Mesodermal cell (in vitro differentiated cells): ENCODE data around the gene RAB4B.
"Not testable (repeated sequence)": the region's sequence is repeated elsewhere in the genome, so short reads cannot be mapped to it uniquely, and the experiment has no call there.

ENCODE experiments used
- H3K27ac ChIP-seq: 2 replicates; pipeline ENCODE4 v1.7.0; 2013; ENCODE audit warnings: mild to moderate bottlenecking, low read depth, low read length, moderate library complexity; ENCODE audit not compliant: severe bottlenecking
- H3K36me3 ChIP-seq: 2 replicates; pipeline ENCODE4 v1.7.1; 2013; ENCODE audit warnings: mild to moderate bottlenecking, low read length, moderate library complexity; ENCODE audit not compliant: control insufficient read depth, insufficient read depth
- H3K4me1 ChIP-seq: one replicate; pipeline ENCODE4 v1.7.1; 2013; ENCODE audit warnings: mild to moderate bottlenecking, low read length; ENCODE audit not compliant: insufficient read depth, control insufficient read depth, poor library complexity, severe bottlenecking
- H3K4me3 ChIP-seq: 2 replicates; pipeline ENCODE4 v1.7.0; 2013; ENCODE audit warnings: low read length, control low read depth, mild to moderate bottlenecking; ENCODE audit not compliant: insufficient read depth, poor library complexity, severe bottlenecking; ENCODE audit errors: extremely low read depth
- H3K9me3 ChIP-seq: 2 replicates; pipeline ENCODE4 v1.7.1; 2013; ENCODE audit warnings: mild to moderate bottlenecking, low read length, moderate library complexity; ENCODE audit not compliant: control insufficient read depth
- WGBS, 2 experiments: methylation state at CpG; one replicate each; pipeline ENCODE4 v1.1.5; 2013; ENCODE audit warnings: missing lambda C conversion rate in 2 of 2; ENCODE audit not compliant: insufficient coverage in 2 of 2; 5-methylcytosine and 5-hydroxymethylcytosine counted together

Gene RAB4B

DNA sequence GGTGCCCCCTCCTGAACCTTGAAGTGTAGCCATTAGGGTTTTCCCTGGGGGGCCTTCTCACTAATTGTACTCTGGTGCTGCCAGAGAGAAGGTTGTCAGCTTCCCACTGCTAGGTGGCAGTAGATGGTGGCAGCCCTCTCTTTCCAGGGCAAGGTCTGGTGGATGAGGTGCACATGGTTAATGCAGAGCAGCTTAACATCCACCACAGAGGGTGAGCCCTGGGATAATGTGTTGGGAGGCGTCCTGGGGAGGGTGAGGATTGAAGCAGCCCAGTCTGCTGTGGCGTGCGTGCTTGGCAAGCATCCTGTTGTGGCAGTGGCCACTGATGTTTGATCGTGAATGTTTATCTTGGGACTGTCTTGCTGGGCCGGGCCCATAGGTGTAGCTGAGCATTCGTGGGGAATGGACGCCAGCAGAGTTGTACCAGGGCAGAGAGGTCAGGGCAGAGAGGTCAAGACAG lies 26.8 kb downstream of the RAB4B start:
- 93 to 99% methylated on average over 6 to 7 of the region's 7 CpGs for WGBS, 2 experiments
- no peak overlapping the region for H3K27ac ChIP-seq
- peaks cover 89% of the 10 kb centered on the region for H3K36me3 ChIP-seq
- H3K4me3 ChIP-seq, result no peak overlapping the region
- peaks cover 73% of the 10 kb centered on the region for H3K4me1 ChIP-seq
- H3K9me3 ChIP-seq, result no peaks in the 10 kb centered on the region

GRCh38 chr19:40805258-40805868 lies 27.3 kb downstream of the RAB4B start:
- Histone ChIP-seq H3K27ac (peak overlapping the region; percentile 81), H3K4me3 (no peak overlapping the region), H3K9me3 (no peaks in the 10 kb centered on the region), H3K36me3 (peaks cover 87% of the 10 kb centered on the region), H3K4me1 (peaks cover 72% of the 10 kb centered on the region)
- WGBS, 2 experiments, result 100% methylated on average over 1 to 2 of the region's 2 CpGs

GRCh38 chr19:40806423-40807146 lies 28.5 kb downstream of the RAB4B start:
- Histone ChIP-seq H3K4me3 (peak overlapping the region; percentile 14), H3K36me3 (peaks cover 74% of the 10 kb centered on the region), H3K4me1 (peaks cover 63% of the 10 kb centered on the region), H3K27ac (peak overlapping the region; percentile 81), H3K9me3 (no peaks in the 10 kb centered on the region)
- WGBS, 2 experiments, result 14 to 18% methylated on average over 13 to 16 of the region's 26 CpGs

- peaks cover 66% of the 10 kb centered on the region for H3K36me3 ChIP-seq
- no peak overlapping the region for H3K27ac ChIP-seq
- peaks cover 63% of the 10 kb centered on the region for H3K4me1 ChIP-seq
- H3K9me3 ChIP-seq, result no peaks in the 10 kb centered on the region
- H3K4me3 ChIP-seq, result no peak overlapping the region
- WGBS, 2 experiments, result 79 to 82% methylated on average over 13 to 17 of the region's 18 CpGs
Observed at GRCh38 chr19:40807147-40808020, 29.3 kb downstream of the RAB4B start.

GRCh38 chr19:40808021-40808325 lies 29.9 kb downstream of the RAB4B start:
- no peaks in the 10 kb centered on the region for H3K9me3 ChIP-seq
- H3K4me3 ChIP-seq, result no peak overlapping the region
- H3K36me3 ChIP-seq, result peaks cover 61% of the 10 kb centered on the region
- H3K4me1 ChIP-seq, result peaks cover 58% of the 10 kb centered on the region
- 100% methylated on average over 2 of the region's 2 CpGs for WGBS, 2 experiments
- no peak overlapping the region for H3K27ac ChIP-seq

- WGBS, 2 experiments, result 92 to 98% methylated on average over 4 to 5 of the region's 5 CpGs
- Histone ChIP-seq H3K4me3 (no peak overlapping the region), H3K9me3 (no peaks in the 10 kb centered on the region), H3K36me3 (peaks cover 55% of the 10 kb centered on the region), H3K4me1 (peaks cover 54% of the 10 kb centered on the region), H3K27ac (no peak overlapping the region)
Observed at GRCh38 chr19:40808497-40808896, 30.4 kb downstream of the RAB4B start.

DNA sequence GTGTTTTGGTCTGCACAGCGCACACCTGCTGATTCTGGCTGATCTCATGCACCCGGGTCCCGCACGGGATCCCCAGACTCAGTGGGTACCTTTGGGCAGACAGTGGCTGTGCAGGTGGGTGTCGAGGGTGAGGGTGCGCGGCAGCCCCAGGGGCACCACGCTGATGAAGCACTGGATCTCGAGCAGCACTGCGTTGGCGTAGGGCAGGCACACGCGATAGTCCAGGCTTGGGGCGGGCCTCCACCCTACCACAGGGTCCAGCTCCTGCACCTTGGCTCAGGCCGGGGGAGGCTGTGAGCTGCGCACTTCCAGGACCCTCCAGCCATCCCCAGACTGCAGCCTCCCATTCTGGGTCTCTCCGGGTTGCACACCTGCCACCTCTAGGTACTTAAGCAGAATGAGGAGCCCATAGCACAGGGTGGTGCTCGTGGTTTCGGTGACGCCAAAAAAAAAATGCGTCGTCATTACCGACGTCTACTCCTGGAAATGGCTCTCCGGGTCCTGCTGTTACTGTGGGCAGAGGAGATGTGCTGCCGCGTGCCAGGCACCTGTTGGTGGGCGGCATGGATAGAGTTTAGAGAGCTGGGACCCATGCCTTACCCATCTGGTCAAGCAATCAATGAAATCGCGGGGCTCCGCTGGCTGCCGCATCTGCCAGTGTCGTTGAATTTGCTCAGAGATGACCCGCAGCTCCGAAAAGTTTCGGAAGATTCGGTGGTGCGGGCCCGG lies 31.5 kb downstream of the RAB4B start:
- no peak overlapping the region for H3K4me3 ChIP-seq
- peaks cover 52% of the 10 kb centered on the region for H3K4me1 ChIP-seq
- H3K9me3 ChIP-seq, result no peaks in the 10 kb centered on the region
- peaks cover 45% of the 10 kb centered on the region for H3K36me3 ChIP-seq
- WGBS, 2 experiments, result 94 to 97% methylated on average over 36 to 39 of the region's 39 CpGs
- H3K27ac ChIP-seq, result no peak overlapping the region

DNA sequence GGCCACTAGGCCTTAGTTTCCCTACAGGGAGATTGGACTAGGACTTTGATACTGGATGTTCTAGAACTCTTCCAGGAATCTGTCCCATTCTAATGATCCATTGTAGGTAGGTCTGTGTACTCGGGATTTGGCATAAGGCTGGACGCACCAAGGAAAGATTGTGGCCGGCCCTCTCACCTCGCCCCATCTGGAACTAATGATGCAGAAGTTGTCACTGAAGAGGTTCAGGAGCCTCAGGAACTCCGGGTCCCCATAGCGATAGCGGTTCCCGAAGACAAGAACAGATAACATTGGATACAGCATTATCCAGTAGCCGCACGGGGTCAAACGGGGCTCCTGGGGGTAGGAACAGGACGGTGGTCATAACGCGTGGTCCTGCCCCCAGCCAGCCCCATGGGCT lies 32.1 kb downstream of the RAB4B start:
- 89 to 94% methylated on average over 7 to 8 of the region's 14 CpGs for WGBS, 2 experiments

DNA sequence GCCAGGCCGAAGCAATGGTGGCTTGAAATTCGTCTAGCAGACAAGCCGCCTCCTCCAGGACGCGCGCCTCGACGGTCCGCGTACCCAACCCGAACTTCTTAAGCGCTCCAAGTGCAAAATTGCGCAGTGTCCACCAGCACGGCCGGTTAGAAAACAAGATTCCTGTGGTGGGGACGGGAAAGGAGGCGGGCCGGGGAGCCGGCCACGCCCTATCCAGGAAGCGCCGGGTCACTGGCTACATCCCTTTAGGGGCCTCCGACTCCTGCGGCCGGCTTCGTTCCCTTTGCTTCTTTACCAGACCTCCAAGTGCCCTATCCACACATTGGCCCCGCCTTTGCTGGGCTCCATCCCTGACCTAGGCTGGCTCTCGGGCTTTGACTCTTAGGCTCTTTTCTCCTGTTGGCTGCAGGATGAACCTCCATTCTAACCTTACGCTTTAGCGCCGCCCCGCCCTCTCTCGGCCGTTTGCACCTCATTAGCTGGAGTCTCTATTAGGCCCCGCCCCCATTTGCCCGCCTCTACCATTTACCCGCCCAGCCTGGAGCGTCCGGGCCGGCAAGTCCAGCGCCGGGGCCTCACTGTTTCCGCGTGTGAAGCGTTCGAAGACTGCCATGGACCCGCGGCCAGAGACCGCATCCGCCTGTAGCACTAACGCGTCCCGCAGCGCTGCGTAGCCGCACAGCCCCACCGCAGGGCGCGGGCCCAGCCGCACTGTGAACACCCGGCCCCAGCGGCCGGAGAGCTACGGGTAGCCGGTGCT lies 32.8 kb downstream of the RAB4B start:
- 1 to 4% methylated on average over 21 of the region's 65 CpGs for WGBS, 2 experiments
- Histone ChIP-seq H3K4me1 (peaks cover 39% of the 10 kb centered on the region), H3K27ac (peak overlapping the region; percentile 36), H3K4me3 (peak overlapping the region; percentile 32), H3K36me3 (peaks cover 32% of the 10 kb centered on the region)
- H3K9me3 ChIP-seq, result not testable (repeated sequence)

More for the DNA sequence above, 32.1 kb downstream of the RAB4B start:
- H3K36me3 ChIP-seq, result peaks cover 39% of the 10 kb centered on the region
- peak overlapping the region; percentile 32 for H3K4me3 ChIP-seq
- peak overlapping the region; percentile 36 for H3K27ac ChIP-seq
- no peaks in the 10 kb centered on the region for H3K9me3 ChIP-seq
- H3K4me1 ChIP-seq, result peaks cover 45% of the 10 kb centered on the region
